ENCODE measurements around the gene TEX38.

DNA sequence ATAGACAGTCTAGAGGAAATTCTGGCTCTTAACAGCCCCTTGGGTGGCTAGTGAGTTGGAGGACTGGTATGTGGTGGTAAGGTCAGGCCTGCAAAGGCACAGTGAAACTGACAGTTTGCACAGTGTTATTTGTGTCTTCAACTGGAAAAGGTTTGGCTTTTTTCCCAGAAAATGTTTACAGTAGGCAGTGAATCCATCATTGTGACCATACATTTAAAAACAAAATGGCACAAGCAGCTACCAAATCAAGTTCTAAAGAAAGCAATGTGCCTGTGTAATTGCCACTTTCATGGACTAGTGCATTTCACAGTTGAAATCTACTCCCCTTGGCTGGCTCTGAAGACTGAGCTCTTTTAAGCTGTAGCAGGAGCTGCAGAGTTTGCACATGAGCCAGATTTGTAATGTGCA is 28.3 kb upstream of the TEX38 start:
- TF ChIP-seq, protein P1, sequence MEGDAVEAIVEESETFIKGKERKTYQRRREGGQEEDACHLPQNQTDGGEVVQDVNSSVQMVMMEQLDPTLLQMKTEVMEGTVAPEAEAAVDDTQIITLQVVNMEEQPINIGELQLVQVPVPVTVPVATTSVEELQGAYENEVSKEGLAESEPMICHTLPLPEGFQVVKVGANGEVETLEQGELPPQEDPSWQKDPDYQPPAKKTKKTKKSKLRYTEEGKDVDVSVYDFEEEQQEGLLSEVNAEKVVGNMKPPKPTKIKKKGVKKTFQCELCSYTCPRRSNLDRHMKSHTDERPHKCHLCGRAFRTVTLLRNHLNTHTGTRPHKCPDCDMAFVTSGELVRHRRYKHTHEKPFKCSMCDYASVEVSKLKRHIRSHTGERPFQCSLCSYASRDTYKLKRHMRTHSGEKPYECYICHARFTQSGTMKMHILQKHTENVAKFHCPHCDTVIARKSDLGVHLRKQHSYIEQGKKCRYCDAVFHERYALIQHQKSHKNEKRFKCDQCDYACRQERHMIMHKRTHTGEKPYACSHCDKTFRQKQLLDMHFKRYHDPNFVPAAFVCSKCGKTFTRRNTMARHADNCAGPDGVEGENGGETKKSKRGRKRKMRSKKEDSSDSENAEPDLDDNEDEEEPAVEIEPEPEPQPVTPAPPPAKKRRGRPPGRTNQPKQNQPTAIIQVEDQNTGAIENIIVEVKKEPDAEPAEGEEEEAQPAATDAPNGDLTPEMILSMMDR (IDR thresholded peaks at IDR 0.05) = no peak
- no peak for TF ChIP-seq REST (IDR thresholded peaks at IDR 0.05; ENCODE audit: insufficient read depth in 1 of 2, low read depth in 2 of 2, low read length in 1 of 2)

Data from Panc1 (cell line).